ENCODE results near the gene TADA2A.

TADA2A gene

GRCh38 chr17:37465069-37465616 is 58.5 kb downstream of the TADA2A start:
- no peak for FAIRE-seq

GRCh38 chr17:37466471-37466870 is 59.8 kb downstream of the TADA2A start:
- no peak for FAIRE-seq

GRCh38 chr17:37470181-37470580 is 63.5 kb downstream of the TADA2A start:
- no peak for FAIRE-seq

- no peak for FAIRE-seq
Observed at GRCh38 chr17:37475731-37476420, 69.2 kb downstream of the TADA2A start.

- FAIRE-seq: no peak
Observed at GRCh38 chr17:37476431-37477120, 69.9 kb downstream of the TADA2A start.

- FAIRE-seq: no peak
Observed at GRCh38 chr17:37478187-37478586, 71.5 kb downstream of the TADA2A start.

GRCh38 chr17:37479025-37479424 is 72.3 kb downstream of the TADA2A start:
- FAIRE-seq: no peak

GRCh38 chr17:37480427-37480826 is 73.7 kb downstream of the TADA2A start:
- no peak for FAIRE-seq

GRCh38 chr17:37481001-37481665 is 74.4 kb downstream of the TADA2A start:
- FAIRE-seq: no peak

GRCh38 chr17:37483311-37484039 is 76.8 kb downstream of the TADA2A start:
- no peak for FAIRE-seq

- FAIRE-seq: no peak
Observed at GRCh38 chr17:37485938-37486570, 79.4 kb downstream of the TADA2A start.

GRCh38 chr17:37488009-37488604 is 81.4 kb downstream of the TADA2A start:
- FAIRE-seq: no peak

- FAIRE-seq: no peak
Observed at GRCh38 chr17:37488607-37489196, 82.0 kb downstream of the TADA2A start.

- FAIRE-seq: no peak
Observed at GRCh38 chr17:37489197-37490001, 82.7 kb downstream of the TADA2A start, which contains the start of gene DUSP14. DUSP14 (plus strand) TSS chr17:37489891; CDS start chr17:37512273, 22,382 bp downstream.

- no peak for FAIRE-seq
Observed at GRCh38 chr17:37490022-37490587, 83.4 kb downstream of the TADA2A start.

GRCh38 chr17:37490638-37491614 is 84.2 kb downstream of the TADA2A start:
- no peak for FAIRE-seq

GRCh38 chr17:37492167-37492566 is 85.5 kb downstream of the TADA2A start:
- no peak for FAIRE-seq

GRCh38 chr17:37493249-37494027 is 86.8 kb downstream of the TADA2A start:
- FAIRE-seq: no peak
